Liver (tissue), 3 donors: ENCODE measurements around the gene DIABLO.

ENCODE experiments used
- CTCF ChIP-seq: fragments of 150-350 bp; IDR thresholded peaks from 2 replicates; pipeline ENCODE4 v1.5.1; 2017; ENCODE audit warnings: improper control_type of control experiment, low read depth, low read length; ENCODE audit not compliant: missing input control
- GABPA ChIP-seq, 2 donors: IDR thresholded peaks in 1 of 2; conservative IDR thresholded peaks in 1 of 2; 2 replicates each; pipeline ENCODE4 v1.6.1; 2016; ENCODE audit warnings: antibody characterized with exemption in 2 of 2, mild to moderate bottlenecking in 1 of 2, moderate library complexity in 1 of 2
- JUND ChIP-seq, 2 donors: IDR thresholded peaks; 2 replicates each; pipeline ENCODE4 v1.6.1; 2016; ENCODE audit warnings: antibody characterized with exemption in 2 of 2
- RAD21 ChIP-seq, 2 donors: IDR thresholded peaks; 2 replicates each; pipeline ENCODE4 v1.6.1; 2016; ENCODE audit warnings: antibody characterized with exemption in 2 of 2, mild to moderate bottlenecking in 2 of 2
- REST ChIP-seq: IDR thresholded peaks from 2 replicates; pipeline ENCODE4 v1.6.1; 2016; ENCODE audit warnings: antibody characterized with exemption, mild to moderate bottlenecking
- RXRA ChIP-seq, 2 donors: IDR thresholded peaks; 2 replicates each; pipeline ENCODE4 v1.6.1; 2017 to 2018; ENCODE audit warnings: antibody characterized with exemption in 2 of 2, mild to moderate bottlenecking in 1 of 2
- TAF1 ChIP-seq: conservative IDR thresholded peaks from 2 replicates; pipeline ENCODE4 v1.6.1; 2016; ENCODE audit warnings: antibody characterized with exemption, mild to moderate bottlenecking
- YY1 ChIP-seq: IDR thresholded peaks from 2 replicates; pipeline ENCODE4 v1.6.1; 2016; ENCODE audit warnings: antibody characterized with exemption, mild to moderate bottlenecking
- ZBTB33 ChIP-seq: IDR thresholded peaks from 2 replicates; pipeline ENCODE4 v1.6.1; 2016; ENCODE audit warnings: antibody characterized with exemption
- donor health status: healthy.
- donor health status: healthy.

GRCh38 chr12:122182887-122183587 lies 42.8 kb downstream of the DIABLO start, which contains the start of gene LRRC43:
- TF ChIP-seq CTCF (no peak), JUND (IDR thresholded peaks at IDR 0.05) (no peak), ZBTB33 (no peak), REST (no peak), YY1 (no peak), GABPA (IDR thresholded peaks at IDR 0.05 in 1 of 2, conservative IDR thresholded peaks at IDR 0.05 in 1 of 2) (no peak), RXRA (IDR thresholded peaks at IDR 0.05) (no peak), TAF1 (no peak), RAD21 (IDR thresholded peaks at IDR 0.05) (no peak)
